Kidney (tissue), 14 donors: ENCODE results near the gene DIPK1C. TPM values are rescaled to one million over a fixed set of nuclear protein-coding genes. Genes with fewer than 3 reads are reported as not detected.
A peak's percentile ranks its signal among the peaks of the same experiment; 100 is the strongest.
"Not testable (repeated sequence)": the region's sequence is repeated elsewhere in the genome, so short reads cannot be mapped to it uniquely, and the experiment has no call there.

Source experiments
- DNase-seq, 5 donors: peaks; one replicate each; pipeline ENCODE4 v3.0.0-alpha.2; 2013 to 2020
- FAIRE-seq: peaks from 2 replicates; lab custom pipeline; 2012; peaks lifted over from hg19 to GRCh38; lab: Jason Lieb, UNC
- H3K27ac ChIP-seq, 2 donors: one replicate each; pipeline ENCODE4 v1.7.0; 2013; ENCODE audit warnings: low read depth in 2 of 2, low read length in 2 of 2, inconsistent platforms in 1 of 2
- H3K27me3 ChIP-seq: one replicate; pipeline ENCODE4 v1.7.1; 2013; ENCODE audit warnings: low read length, inconsistent platforms; ENCODE audit not compliant: control insufficient read depth, insufficient read depth
- H3K36me3 ChIP-seq, 3 donors: one replicate each; pipeline versions ENCODE4 v1.7.0 to v1.7.1; 2013; ENCODE audit warnings: low read length in 3 of 3, control low read depth in 1 of 3, inconsistent platforms in 1 of 3; ENCODE audit not compliant: insufficient read depth in 3 of 3, control insufficient read depth in 2 of 3
- H3K4me1 ChIP-seq, 3 donors: one replicate each; pipeline versions ENCODE4 v1.7.0 to v1.7.1; 2013; ENCODE audit warnings: low read length in 3 of 3, inconsistent platforms in 1 of 3, low read depth in 1 of 3; ENCODE audit not compliant: control insufficient read depth in 2 of 3, insufficient read depth in 2 of 3
- H3K4me3 ChIP-seq, 3 donors: one replicate each; pipeline versions ENCODE4 v1.7.0 to v1.8.1; 2013; ENCODE audit warnings: low read length in 3 of 3, control low read depth in 1 of 3, inconsistent platforms in 1 of 3
- H3K9ac ChIP-seq, 3 donors: one replicate each; pipeline versions ENCODE4 v1.7.0 to v1.7.1; 2013; ENCODE audit warnings: low read length in 3 of 3, control low read depth in 1 of 3, inconsistent platforms in 1 of 3
- H3K9me3 ChIP-seq, 3 donors: one replicate each; pipeline versions ENCODE4 v1.7.0 to v1.7.1; 2013; ENCODE audit warnings: low read length in 3 of 3, control low read depth in 1 of 3, inconsistent platforms in 1 of 3; ENCODE audit not compliant: control insufficient read depth in 2 of 3, insufficient read depth in 1 of 3
- intact Hi-C: fragments of 100-400 bp; cut with DNase I; formaldehyde crosslinking; loops from one replicate; pipeline ENCODE4 v1.11.1; 2022
- polyA plus RNA-seq: library from polyadenylated mRNA; stranded (reverse); fragments of 350-450 nt; fragmentation: Illumina TruSeq; extraction: RNeasy Lipid Tissue Mini Kit (QIAGEN cat#74804); gene quantifications from one replicate; pipeline ENCODE4 v1.2.3, GENCODE V29; 2014; ENCODE audit warnings: low read depth, low replicate concordance; ENCODE audit not compliant: insufficient read depth
- total RNA-seq: library from RNA; stranded (reverse); fragmentation: NEBNext Ultra II Directional; extraction: Animal tissue kit (Norgen Biotek cat#: 25700); gene quantifications from one replicate; pipeline ENCODE4 v1.2.1, GENCODE V29; 2021
- TF ChIP-seq, protein P1 (sequence below): IDR thresholded peaks from 3 replicates; pipeline ENCODE4 v1.5.1; 2012; ENCODE audit warnings: mild to moderate bottlenecking, moderate library complexity, borderline replicate concordance; ENCODE audit not compliant: insufficient read depth; ENCODE audit errors: extremely low read depth
- donor health status: control.
- donor health status: control.
- donor health status: control.
- donor health status: control.
- donor health status: control.
- donor health status: DM: yes; HTN: yes; CAD: no.
- donor health status: Normal renal cell carcinoma (clear cell type).

Gene DIPK1C
- total and polyA plus RNA-seq, 2 donors from 2014 or later: 0.09 TPM; not detected in 1

DNA sequence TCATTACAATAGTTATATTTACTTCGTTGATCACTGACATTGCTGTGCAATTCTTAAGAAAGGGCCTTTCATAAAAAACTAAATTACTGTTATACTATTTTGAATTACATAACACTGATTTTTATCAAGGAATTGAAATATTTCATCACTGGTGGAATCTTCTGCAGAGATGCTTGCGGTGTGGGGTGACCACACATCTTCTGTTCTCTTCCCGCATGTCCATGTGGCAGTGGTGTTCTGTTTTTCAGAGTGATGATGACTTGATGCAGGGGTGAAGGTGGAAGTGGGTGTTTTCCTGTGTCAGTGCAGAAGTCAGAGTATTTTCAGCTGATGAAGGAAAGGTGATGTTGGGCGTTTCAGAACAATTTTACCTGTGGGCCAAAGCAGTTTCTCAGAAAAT is 46.0 kb upstream of the DIPK1C start:
- H3K27ac ChIP-seq: no peak overlapping the region
- DNase-seq (peak in 1 of 5 donors; percentile 1), FAIRE-seq (no peak)
- no peak overlapping the region for H3K4me3 ChIP-seq
- H3K4me1 ChIP-seq: peaks cover 2 to 20% (median 17%) of the 10 kb centered on the region in 3 donors
- TF ChIP-seq, protein P1, sequence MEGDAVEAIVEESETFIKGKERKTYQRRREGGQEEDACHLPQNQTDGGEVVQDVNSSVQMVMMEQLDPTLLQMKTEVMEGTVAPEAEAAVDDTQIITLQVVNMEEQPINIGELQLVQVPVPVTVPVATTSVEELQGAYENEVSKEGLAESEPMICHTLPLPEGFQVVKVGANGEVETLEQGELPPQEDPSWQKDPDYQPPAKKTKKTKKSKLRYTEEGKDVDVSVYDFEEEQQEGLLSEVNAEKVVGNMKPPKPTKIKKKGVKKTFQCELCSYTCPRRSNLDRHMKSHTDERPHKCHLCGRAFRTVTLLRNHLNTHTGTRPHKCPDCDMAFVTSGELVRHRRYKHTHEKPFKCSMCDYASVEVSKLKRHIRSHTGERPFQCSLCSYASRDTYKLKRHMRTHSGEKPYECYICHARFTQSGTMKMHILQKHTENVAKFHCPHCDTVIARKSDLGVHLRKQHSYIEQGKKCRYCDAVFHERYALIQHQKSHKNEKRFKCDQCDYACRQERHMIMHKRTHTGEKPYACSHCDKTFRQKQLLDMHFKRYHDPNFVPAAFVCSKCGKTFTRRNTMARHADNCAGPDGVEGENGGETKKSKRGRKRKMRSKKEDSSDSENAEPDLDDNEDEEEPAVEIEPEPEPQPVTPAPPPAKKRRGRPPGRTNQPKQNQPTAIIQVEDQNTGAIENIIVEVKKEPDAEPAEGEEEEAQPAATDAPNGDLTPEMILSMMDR: no peak
- intact Hi-C loops: no loop called here
- no peaks in the 10 kb centered on the region for H3K9me3 ChIP-seq
- no peak overlapping the region for H3K9ac ChIP-seq
- no peaks in the 10 kb centered on the region for H3K27me3 ChIP-seq
- peaks cover 7 to 37% (median 26%) of the 10 kb centered on the region in 3 donors for H3K36me3 ChIP-seq

DNA sequence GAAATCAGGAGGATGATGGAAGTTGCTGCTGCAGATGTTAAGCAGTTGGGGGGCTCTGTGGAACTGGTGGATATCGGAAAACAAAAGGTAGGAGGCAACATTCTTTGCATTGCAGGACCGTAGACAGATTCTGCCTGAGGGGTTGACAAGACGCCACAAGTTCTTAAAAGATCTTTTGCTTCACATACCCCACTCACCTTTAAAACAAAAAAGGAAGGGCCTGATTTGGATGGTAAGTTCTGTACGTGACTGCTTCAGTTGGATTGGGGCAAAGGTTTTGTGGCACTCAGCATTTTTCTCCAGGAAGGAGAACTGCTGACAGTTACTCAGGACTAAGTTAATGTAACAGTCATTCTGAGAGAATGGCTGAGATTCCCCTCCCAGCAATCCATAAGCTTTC is 44.3 kb upstream of the DIPK1C start:
- Histone ChIP-seq H3K4me1 (peaks cover 4 to 33% (median 25%) of the 10 kb centered on the region in 3 donors), H3K27ac (peak overlapping the region; percentile 78 to 88), H3K9ac (peak overlapping the region in 2 of 3 donors; percentile 9 to 70), H3K27me3 (no peaks in the 10 kb centered on the region), H3K9me3 (no peaks in the 10 kb centered on the region), H3K4me3 (peak overlapping the region in 2 of 3 donors; percentile 38 to 53), H3K36me3 (peaks cover 7 to 23% (median 16%) of the 10 kb centered on the region in 3 donors)
- DNase-seq (no peak), FAIRE-seq (peak; percentile 62)
- TF ChIP-seq, protein P1: no peak
- intact Hi-C loops: no loop called here

DNA sequence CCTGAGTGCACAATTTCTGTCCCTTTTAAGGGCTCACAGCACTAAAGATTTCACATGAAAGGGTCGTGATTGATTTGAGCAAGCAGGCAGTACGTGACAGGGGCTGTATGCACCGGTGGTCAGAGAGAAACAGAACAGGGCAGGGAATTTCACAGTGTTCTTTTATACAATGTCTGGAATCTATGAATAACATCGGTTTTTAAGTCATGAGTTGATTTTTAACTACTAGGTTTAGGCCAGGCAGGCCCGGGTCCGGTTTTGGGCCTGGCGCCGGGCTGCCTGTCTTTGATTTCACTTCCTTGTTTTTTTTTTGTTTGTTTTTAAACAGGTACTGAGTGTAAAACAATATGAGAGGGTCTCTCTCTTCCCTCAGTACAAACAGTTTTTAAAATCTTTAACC is 43.7 kb upstream of the DIPK1C start:
- Histone ChIP-seq H3K36me3 (peaks cover 7 to 23% (median 16%) of the 10 kb centered on the region in 3 donors), H3K4me3 (peak overlapping the region in 2 of 3 donors; percentile 53 to 63), H3K4me1 (peaks cover 4 to 33% (median 25%) of the 10 kb centered on the region in 3 donors), H3K27ac (peak overlapping the region; percentile 88 to 95), H3K9ac (peak overlapping the region in 1 of 3 donors; percentile 70)
- DNase-seq: peak in 1 of 5 donors; percentile 61
- intact Hi-C loops, H3K27me3 ChIP-seq, H3K9me3 ChIP-seq, FAIRE-seq: not testable (repeated sequence)

DNA sequence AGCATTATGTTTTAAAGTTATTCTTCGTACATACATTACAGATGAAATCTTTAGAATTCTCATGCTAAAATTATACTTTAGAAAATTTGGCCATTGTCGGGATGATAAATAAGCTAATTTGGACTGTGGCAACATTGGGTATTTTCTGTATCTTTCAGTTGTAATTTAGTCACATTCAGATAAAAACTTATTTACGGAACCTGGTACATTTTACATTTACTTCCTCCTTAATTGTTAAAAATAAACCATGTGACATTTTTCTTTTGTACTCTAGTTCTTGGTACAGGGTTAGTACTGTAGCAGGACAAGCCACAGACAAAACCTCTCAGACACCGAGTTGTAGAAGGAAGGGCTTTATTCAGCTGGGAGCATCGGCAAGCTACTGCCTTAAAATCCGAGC is 43.3 kb upstream of the DIPK1C start:
- Histone ChIP-seq H3K9me3 (no peaks in the 10 kb centered on the region), H3K27me3 (no peaks in the 10 kb centered on the region), H3K36me3 (peaks cover 7 to 23% (median 14%) of the 10 kb centered on the region in 3 donors), H3K27ac (peak overlapping the region; percentile 54 to 95), H3K4me3 (peak overlapping the region in 2 of 3 donors; percentile 53 to 63), H3K9ac (peak overlapping the region in 1 of 3 donors; percentile 51), H3K4me1 (peaks cover 4 to 33% (median 25%) of the 10 kb centered on the region in 3 donors)
- intact Hi-C loops: no loop called here
- TF ChIP-seq, protein P1: no peak
- FAIRE-seq (no peak), DNase-seq (no peak)
